ENCODE measurements around the gene IL11.
A peak's percentile ranks its signal among the peaks of the same experiment; 100 is the strongest.
"Not testable (repeated sequence)": the region's sequence is repeated elsewhere in the genome, so short reads cannot be mapped to it uniquely, and the experiment has no call there.

Gene IL11

DNA sequence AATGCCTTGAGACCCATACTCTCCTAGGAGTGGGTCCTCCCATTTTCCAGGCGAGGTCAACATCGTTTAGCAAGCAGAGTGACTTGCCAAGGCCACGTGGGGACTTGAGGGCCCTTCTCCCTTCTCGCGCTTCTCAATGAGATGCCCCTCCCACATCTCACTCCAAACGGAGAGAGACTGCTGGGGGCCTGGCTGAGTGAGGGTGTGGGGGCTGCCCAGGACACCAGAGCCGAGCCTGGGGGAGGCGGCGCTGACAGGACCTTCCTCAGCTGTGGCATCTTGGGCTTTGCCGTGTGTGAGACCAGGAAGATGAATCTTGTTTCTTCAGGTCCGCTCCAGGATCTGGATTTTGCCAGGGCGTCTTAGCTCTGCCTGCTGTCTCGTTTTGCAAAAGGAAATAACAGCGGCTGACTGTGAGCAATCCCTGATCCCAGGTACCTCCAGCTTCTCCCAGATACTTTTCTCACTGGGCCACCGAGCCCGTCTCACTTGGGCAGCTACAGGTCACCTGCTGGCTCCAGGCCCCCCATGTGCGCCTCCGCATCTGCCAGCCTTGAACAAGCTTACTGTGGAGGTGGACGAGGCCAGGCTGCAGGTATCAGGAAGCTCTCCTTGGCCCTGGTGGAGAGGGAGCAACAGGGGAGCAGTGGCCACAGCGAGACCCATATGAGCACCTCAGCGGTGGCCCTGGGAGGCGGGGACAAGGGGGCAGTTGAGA, 21.8 kb downstream of the IL11 start:
- no peak for DNase-seq

DNA sequence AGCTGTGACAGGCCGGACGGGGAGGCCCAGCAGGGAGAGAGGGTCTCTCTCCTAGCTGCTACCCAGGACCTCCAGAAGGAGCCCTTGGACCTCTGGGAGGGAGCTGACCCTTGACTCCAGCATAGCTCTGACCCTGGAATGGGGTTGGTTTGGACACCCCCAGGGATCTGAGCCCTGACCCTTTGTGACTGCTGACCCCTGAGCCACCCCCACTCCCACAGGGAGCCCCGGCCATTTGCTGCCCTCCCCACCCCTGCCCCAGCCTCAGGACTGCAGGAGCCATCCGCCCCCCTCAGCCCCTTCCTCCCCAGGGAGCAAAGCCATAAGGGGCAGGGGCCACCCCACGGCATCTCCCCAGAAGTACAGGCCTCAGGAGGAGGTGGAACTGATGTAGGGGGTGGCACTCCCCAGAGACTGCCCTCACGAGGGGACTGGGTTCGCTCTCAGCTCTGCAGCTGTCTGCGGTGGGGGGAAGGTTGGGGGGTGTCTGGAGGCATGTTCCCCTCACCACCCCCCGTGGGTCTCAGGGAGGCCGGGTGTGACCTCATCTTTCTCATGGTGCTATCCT, 22.7 kb downstream of the IL11 start:
- no peak for DNase-seq

- no peak for DNase-seq
These were observed 23.4 kb downstream of the IL11 start for GRCh38 chr19:55346725-55347441.

GRCh38 chr19:55345818-55346724, 24.2 kb downstream of the IL11 start:
- DNase-seq = no peak

DNA sequence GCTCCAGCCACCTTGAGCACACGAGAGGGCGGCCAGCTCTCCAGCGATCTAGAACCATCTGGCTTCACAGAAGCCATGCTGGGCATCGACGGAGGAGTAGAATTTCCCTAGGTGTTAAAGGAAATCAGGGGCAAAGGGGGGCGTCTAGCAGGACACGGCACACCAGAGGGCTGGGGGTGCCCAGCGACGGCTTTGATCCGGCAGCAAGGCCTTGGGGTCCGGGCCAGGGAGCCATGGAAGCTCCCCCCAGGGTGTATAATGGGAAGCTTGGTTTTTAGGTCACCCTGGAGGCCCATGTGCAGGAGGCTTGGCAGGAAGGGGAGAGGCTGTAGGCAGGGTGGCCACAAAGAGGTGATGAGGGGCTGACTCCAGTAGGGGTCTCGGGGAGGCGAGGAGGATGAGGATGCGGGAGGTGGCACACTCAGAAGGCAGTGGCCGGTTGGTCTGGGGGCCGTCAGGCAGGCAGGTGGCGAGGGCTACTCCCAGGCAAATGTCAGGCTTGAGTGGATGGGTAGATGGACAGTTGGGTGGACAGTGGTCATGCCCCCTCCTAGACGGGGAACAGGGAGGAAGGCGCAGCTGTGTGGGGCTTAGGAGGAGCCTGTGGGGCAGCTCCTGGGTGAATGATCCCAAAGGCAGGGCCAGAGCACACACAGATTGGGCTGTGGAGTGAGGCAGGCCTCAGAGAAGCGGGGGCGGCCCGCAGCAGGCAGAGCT, 25.0 kb downstream of the IL11 start:
- DNase-seq = no peak

- DNase-seq = no peak
These were observed 25.8 kb downstream of the IL11 start for GRCh38 chr19:55344444-55344843.

DNA sequence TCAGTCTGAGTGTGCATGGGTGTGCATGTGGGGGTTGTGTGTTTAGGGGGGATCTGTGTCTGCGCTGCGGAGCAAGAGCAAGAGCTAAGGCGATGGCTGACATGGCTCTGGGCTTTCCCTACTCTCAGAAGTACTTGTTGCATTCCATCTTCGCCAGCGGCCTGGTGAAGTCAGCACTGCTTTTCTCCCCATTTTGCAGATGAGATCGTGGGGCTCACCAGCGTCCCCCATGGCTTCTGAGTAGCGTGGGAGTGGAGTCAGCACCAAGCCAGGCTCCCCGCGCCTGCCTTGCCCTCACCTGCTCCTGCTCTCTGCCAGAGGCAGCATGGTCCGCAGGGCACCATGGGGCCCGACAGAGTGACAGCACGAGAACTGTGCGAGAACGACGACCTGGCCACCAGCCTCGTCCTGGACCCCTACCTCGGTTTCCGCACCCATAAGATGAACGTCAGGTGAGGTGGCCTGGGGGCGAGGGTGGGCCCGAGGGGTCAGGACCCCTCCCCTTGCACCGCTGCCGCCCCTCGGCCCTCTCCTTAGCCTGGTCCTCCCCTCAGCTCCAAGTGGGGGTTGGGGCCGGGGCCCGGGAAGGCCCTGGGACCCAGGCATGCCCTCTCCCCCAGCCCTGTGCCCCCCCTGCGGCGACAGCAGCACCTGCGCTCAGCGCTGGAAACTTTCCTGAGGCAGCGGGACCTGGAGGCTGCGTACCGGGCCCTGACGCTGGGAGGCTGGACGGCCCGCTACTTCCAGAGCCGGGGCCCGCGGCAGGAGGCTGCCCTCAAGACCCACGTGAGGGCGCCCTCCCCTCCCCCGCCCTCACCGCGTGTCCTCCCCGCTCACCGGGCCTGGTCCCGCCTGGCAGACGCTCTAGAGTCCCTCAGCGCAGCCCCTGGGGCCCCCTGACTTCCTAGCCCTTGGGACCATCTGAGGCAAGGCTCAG, 28.4 kb downstream of the IL11 start:
- no peak for DNase-seq

DNA sequence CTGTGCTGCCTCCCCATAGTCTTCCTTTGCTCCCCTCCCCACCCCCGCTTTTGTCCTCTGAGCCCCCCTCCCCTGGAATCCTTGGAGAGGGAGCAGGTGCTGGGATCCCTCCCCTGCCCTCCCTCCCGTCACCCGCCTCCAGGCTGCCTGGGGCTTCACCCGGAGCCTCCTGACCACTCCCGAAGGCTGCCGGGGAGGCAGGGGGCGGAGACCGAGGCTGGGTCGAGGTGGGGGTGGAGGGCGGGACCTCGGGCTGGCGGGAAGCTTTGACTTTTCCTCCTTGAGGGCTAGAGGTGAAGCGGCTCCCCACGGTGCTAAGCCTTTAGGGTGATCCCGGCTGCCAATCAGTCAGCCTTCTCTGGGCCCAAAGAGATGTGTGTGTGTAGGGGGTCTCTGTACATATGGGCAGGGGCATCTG, 29.1 kb downstream of the IL11 start:
- peak; percentile 69 for DNase-seq

DNA sequence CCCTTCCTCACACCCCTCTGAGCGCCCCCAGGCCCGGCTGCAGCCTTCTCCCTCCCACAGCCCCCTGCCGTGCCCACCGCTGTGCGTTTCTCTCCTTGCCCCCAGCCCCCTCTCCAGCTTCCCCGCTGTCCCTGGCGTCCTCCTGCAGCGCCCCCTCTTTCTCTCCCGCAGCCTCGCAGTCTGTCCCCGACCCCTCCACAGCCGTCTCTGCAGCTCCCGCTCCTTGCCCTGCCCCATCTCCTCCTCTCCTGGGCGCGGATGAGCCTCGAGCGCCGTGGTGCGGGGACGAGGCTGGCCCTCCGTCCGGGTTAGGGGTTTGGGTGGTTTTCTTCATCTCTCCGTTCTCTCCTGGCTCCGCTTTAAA, 29.5 kb downstream of the IL11 start:
- peak; percentile 25 for DNase-seq

- DNase-seq = no peak
These were observed 30.1 kb downstream of the IL11 start for GRCh38 chr19:55339889-55340783.

GRCh38 chr19:55339105-55339888, 31.0 kb downstream of the IL11 start, which contains the start of gene KMT5C:
Gene KMT5C (plus strand): TSS chr19:55339876. CDS start chr19:55341937, 2,061 bp downstream.
- peak; percentile 100 for DNase-seq

- no peak for DNase-seq
These were observed 34.2 kb downstream of the IL11 start for GRCh38 chr19:55336101-55336500.

DNA sequence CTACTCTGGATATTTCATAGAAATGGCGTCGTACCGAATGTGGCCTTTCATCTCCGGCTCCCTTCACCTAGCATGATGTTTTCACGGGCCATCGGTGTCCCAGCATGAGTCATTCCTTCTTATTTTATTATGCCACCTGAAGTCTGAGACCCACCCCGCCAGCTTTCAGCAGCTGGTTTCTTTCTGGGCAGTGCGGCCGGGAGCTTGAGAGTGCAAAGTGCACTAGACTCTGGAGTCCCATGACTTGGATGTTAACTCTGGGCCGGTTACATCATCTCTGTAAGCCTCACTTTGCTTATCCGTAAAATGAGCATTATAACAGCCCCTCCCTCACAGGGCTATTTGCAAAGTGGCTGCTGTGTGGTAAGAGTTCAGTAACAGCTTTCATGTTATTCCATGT, 36.4 kb downstream of the IL11 start:
- no peak for DNase-seq

- not testable (repeated sequence) for DNase-seq
These were observed 40.5 kb downstream of the IL11 start for GRCh38 chr19:55329791-55330190.

DNA sequence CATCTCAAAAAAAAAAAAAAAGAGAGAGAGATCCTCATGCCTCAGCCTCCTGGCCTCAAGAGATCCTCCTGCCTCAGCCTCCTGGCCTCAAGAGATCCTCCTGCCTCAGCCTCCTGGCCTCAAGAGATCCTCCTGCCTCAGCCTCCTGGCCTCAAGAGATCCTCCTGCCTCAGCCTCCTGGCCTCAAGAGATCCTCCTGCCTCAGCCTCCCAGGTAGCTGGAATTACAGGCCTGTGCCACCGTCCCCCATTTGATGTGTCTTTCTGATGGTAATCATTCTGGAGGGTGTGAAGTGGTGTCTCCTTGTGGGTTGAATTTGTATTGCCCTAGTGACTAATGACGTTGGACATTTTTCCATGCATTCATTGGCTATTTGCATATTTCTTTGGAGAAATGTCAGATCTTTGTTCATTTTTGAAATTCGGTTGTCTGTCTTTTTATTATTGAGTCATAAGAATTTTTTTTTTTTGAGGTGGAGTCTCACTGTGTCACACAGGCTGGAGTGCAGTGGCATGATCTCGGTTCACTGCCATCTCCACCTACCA, 41.4 kb downstream of the IL11 start:
- DNase-seq = not testable (repeated sequence)

DNA sequence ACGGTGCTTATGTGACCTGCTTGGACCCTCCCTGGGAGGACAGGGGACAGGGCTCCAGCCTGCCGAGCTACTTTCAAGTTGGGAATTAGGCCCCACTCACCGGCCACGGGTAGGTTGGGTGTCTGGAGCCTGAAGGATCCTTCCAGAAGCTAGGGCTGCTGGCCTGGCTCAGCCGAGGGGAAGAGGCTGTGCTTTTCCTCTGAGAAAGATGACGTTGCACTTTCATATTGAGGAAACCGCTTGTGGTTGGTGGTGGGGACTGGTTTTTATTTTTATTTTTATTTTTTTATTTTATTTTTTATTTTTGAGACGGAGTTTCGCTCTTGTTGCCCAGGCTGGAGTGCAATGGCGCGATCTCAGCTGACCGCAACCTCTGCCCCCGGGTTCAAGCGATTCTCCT, 45.1 kb downstream of the IL11 start, which contains the start of gene TMEM150B:
TSS of gene TMEM150B (minus strand) at position 170 of the 400 bp plus-strand sequence. CDS start 4,305 bp downstream, outside the sequence.
- DNase-seq = no peak

- DNase-seq = no peak
These were observed 45.6 kb downstream of the IL11 start for GRCh38 chr19:55324662-55325061.

GRCh38 chr19:55322204-55322885, 47.9 kb downstream of the IL11 start:
- DNase-seq = no peak
